Measurements from ENCODE around the gene CHMP2A.
A peak's percentile ranks its signal among the peaks of the same experiment; 100 is the strongest.

The CHMP2A gene

GRCh38 chr19:58538257-58539168 lies 16.4 kb downstream of the CHMP2A start:
- no peak overlapping the region for H3K9ac ChIP-seq (ENCODE audit: low read length)
- H3K27me3 ChIP-seq (ENCODE audit: control insufficient read depth in 1 of 2, insufficient read depth in 2 of 2, low read length in 2 of 2), result peaks cover 0 to 16% of the 10 kb centered on the region in 2 donors
- H3K4me1 ChIP-seq (ENCODE audit: insufficient read depth, low read length), result no peaks in the 10 kb centered on the region
- no peak overlapping the region for H3K27ac ChIP-seq (ENCODE audit: low read depth, low read length)
- no peaks in the 10 kb centered on the region for H3K9me3 ChIP-seq (ENCODE audit: low read length)
- H3K36me3 ChIP-seq (ENCODE audit: insufficient read depth, low read length), result no peaks in the 10 kb centered on the region
- no peak overlapping the region for H3K4me3 ChIP-seq (ENCODE audit: low read depth in 1 of 2, low read length in 2 of 2)

- Histone ChIP-seq H3K9me3 (ENCODE audit: low read length) (no peaks in the 10 kb centered on the region), H3K4me1 (ENCODE audit: insufficient read depth, low read length) (no peaks in the 10 kb centered on the region), H3K27me3 (ENCODE audit: control insufficient read depth in 1 of 2, insufficient read depth in 2 of 2, low read length in 2 of 2) (peaks cover 0 to 16% of the 10 kb centered on the region in 2 donors), H3K9ac (ENCODE audit: low read length) (no peak overlapping the region), H3K27ac (ENCODE audit: low read depth, low read length) (no peak overlapping the region), H3K36me3 (ENCODE audit: insufficient read depth, low read length) (no peaks in the 10 kb centered on the region), H3K4me3 (ENCODE audit: low read depth in 1 of 2, low read length in 2 of 2) (no peak overlapping the region)
Observed at GRCh38 chr19:58536852-58537798, 17.8 kb downstream of the CHMP2A start.

GRCh38 chr19:58535857-58536256 lies 19.0 kb downstream of the CHMP2A start:
- no peak overlapping the region for H3K9ac ChIP-seq (ENCODE audit: low read length)
- H3K4me1 ChIP-seq (ENCODE audit: insufficient read depth, low read length), result no peaks in the 10 kb centered on the region
- no peak overlapping the region for H3K4me3 ChIP-seq (ENCODE audit: low read depth in 1 of 2, low read length in 2 of 2)
- H3K36me3 ChIP-seq (ENCODE audit: insufficient read depth, low read length), result no peaks in the 10 kb centered on the region
- peaks cover 0 to 16% of the 10 kb centered on the region in 2 donors for H3K27me3 ChIP-seq (ENCODE audit: control insufficient read depth in 1 of 2, insufficient read depth in 2 of 2, low read length in 2 of 2)
- no peaks in the 10 kb centered on the region for H3K9me3 ChIP-seq (ENCODE audit: low read length)
- no peak overlapping the region for H3K27ac ChIP-seq (ENCODE audit: low read depth, low read length)

- Histone ChIP-seq H3K36me3 (ENCODE audit: insufficient read depth, low read length) (no peaks in the 10 kb centered on the region), H3K9ac (ENCODE audit: low read length) (no peak overlapping the region), H3K27ac (ENCODE audit: low read depth, low read length) (no peak overlapping the region), H3K4me3 (ENCODE audit: low read depth in 1 of 2, low read length in 2 of 2) (no peak overlapping the region), H3K9me3 (ENCODE audit: low read length) (no peaks in the 10 kb centered on the region), H3K27me3 (ENCODE audit: control insufficient read depth in 1 of 2, insufficient read depth in 2 of 2, low read length in 2 of 2) (no peaks in the 10 kb centered on the region), H3K4me1 (ENCODE audit: insufficient read depth, low read length) (no peaks in the 10 kb centered on the region)
Observed at GRCh38 chr19:58531034-58531840, 23.7 kb downstream of the CHMP2A start.

GRCh38 chr19:58529405-58529804 lies 25.5 kb downstream of the CHMP2A start:
- no peak overlapping the region for H3K27ac ChIP-seq (ENCODE audit: low read depth, low read length)
- H3K27me3 ChIP-seq (ENCODE audit: control insufficient read depth in 1 of 2, insufficient read depth in 2 of 2, low read length in 2 of 2), result no peaks in the 10 kb centered on the region
- no peaks in the 10 kb centered on the region for H3K4me1 ChIP-seq (ENCODE audit: insufficient read depth, low read length)
- no peaks in the 10 kb centered on the region for H3K36me3 ChIP-seq (ENCODE audit: insufficient read depth, low read length)
- H3K4me3 ChIP-seq (ENCODE audit: low read depth in 1 of 2, low read length in 2 of 2), result no peak overlapping the region
- H3K9me3 ChIP-seq (ENCODE audit: low read length), result no peaks in the 10 kb centered on the region
- H3K9ac ChIP-seq (ENCODE audit: low read length), result no peak overlapping the region

DNA sequence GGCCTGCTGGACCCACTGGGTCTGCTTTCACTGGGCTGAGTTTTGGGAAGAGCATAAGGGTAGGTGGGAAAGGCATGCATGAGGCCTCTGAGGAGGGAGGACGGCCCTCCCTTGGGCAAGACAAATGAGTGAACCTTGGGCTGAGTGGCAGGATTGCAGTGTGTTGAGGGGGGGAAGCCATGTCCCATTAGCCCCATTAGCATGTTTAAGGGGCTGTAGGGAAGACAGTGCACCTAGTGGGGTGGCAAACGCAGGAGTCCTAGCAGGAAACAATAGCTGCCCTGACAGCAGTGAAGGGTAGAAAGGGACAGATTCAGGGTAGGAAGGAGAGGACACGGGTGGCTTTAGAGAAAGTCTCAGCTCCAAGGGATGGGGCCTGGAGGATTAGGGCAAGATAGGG lies 32.2 kb downstream of the CHMP2A start:
- Histone ChIP-seq H3K4me3 (ENCODE audit: low read depth in 1 of 2, low read length in 2 of 2) (no peak overlapping the region), H3K27ac (ENCODE audit: low read depth, low read length) (no peak overlapping the region), H3K9ac (ENCODE audit: low read length) (no peak overlapping the region), H3K4me1 (ENCODE audit: insufficient read depth, low read length) (peaks cover 13% of the 10 kb centered on the region), H3K36me3 (ENCODE audit: insufficient read depth, low read length) (no peaks in the 10 kb centered on the region), H3K27me3 (ENCODE audit: control insufficient read depth in 1 of 2, insufficient read depth in 2 of 2, low read length in 2 of 2) (no peaks in the 10 kb centered on the region), H3K9me3 (ENCODE audit: low read length) (no peaks in the 10 kb centered on the region)

GRCh38 chr19:58521651-58522050 lies 33.3 kb downstream of the CHMP2A start:
- H3K27me3 ChIP-seq (ENCODE audit: control insufficient read depth in 1 of 2, insufficient read depth in 2 of 2, low read length in 2 of 2), result no peaks in the 10 kb centered on the region
- H3K36me3 ChIP-seq (ENCODE audit: insufficient read depth, low read length), result peaks cover 9% of the 10 kb centered on the region
- no peak overlapping the region for H3K9ac ChIP-seq (ENCODE audit: low read length)
- H3K4me1 ChIP-seq (ENCODE audit: insufficient read depth, low read length), result peaks cover 22% of the 10 kb centered on the region
- no peak overlapping the region for H3K4me3 ChIP-seq (ENCODE audit: low read depth in 1 of 2, low read length in 2 of 2)
- no peak overlapping the region for H3K27ac ChIP-seq (ENCODE audit: low read depth, low read length)
- H3K9me3 ChIP-seq (ENCODE audit: low read length), result no peaks in the 10 kb centered on the region

DNA sequence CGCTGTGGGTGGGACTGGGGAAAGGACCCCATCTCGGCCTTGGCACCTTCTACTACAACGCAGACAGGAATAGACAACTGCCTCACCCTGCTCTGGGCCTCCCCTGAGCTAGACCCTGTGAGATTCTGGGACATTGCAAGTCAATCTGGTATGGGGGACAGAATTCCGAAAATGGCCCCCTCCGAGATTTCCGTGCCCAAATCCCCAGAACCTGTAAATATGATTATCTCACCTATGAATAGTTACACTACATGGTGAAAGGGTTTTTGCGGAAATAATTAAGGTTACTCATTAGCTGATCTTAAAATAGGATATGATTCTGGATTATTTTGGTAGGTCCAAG lies 34.7 kb downstream of the CHMP2A start:
- Histone ChIP-seq H3K27ac (ENCODE audit: low read depth, low read length) (peak overlapping the region; percentile 93), H3K4me1 (ENCODE audit: insufficient read depth, low read length) (peaks cover 33% of the 10 kb centered on the region), H3K9me3 (ENCODE audit: low read length) (no peaks in the 10 kb centered on the region), H3K9ac (ENCODE audit: low read length) (peak overlapping the region; percentile 88), H3K36me3 (ENCODE audit: insufficient read depth, low read length) (peaks cover 19% of the 10 kb centered on the region), H3K27me3 (ENCODE audit: control insufficient read depth in 1 of 2, insufficient read depth in 2 of 2, low read length in 2 of 2) (no peaks in the 10 kb centered on the region), H3K4me3 (ENCODE audit: low read depth in 1 of 2, low read length in 2 of 2) (peak overlapping the region; percentile 84 to 99)

DNA sequence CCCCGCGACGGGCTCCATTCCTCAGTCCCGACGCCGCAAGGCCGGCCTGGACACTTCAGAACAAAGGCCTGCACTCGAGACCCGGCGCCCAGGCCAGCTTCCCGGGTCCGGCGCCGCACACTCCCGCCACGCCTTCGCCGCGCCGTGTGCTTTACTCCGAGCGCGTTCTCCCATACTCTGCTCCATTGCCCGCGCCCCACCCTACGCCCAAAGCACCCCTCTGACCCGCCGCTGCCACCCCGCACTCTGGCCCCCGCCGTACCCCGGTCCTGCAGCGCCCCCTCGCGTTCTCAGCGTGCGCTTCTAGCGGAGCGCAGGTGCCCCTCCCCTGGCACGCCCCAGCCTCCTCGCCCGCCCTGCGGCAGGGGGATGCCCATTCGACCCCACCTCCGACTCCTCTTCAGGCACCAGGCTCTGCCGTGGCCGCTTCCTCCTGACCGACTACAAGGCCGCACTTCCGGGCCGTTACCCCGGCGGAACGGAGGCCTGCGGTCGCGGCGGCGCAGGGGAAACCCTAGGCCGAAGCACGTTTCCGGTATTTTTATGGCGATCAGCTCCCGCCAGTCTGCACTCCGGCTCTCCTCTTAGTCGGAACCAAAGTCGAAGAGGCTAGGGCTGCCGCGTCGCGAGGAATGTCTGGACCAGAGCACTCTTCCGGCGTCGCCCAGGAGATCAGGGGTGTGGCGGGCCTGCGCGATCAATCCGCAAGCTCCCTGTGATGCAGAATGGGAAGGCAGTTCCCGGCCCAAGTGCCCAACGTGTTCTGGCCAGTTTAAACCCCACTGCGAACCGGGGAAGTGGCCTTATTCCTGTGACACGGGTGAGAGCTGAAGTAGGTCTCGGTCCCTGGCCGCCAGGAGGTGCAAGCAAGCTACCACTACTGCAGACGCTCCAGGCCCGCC lies 35.3 kb downstream of the CHMP2A start, which contains the start of gene ZBTB45:
Gene ZBTB45, minus strand, starts transcription at position 456 of the 902 bp plus-strand sequence. CDS start 2,137 bp downstream, outside the sequence.
- Histone ChIP-seq H3K4me1 (ENCODE audit: insufficient read depth, low read length) (peaks cover 36% of the 10 kb centered on the region), H3K4me3 (ENCODE audit: low read depth in 1 of 2, low read length in 2 of 2) (peak within 1 kb of the TSS; percentile 84 to 99), H3K27ac (ENCODE audit: low read depth, low read length) (peak within 1 kb of the TSS; percentile 93), H3K9ac (ENCODE audit: low read length) (peak within 1 kb of the TSS; percentile 88), H3K27me3 (ENCODE audit: control insufficient read depth in 1 of 2, insufficient read depth in 2 of 2, low read length in 2 of 2) (no peaks in the 10 kb centered on the region), H3K36me3 (ENCODE audit: insufficient read depth, low read length) (peaks cover 19% of the 10 kb centered on the region), H3K9me3 (ENCODE audit: low read length) (no peaks in the 10 kb centered on the region)

DNA sequence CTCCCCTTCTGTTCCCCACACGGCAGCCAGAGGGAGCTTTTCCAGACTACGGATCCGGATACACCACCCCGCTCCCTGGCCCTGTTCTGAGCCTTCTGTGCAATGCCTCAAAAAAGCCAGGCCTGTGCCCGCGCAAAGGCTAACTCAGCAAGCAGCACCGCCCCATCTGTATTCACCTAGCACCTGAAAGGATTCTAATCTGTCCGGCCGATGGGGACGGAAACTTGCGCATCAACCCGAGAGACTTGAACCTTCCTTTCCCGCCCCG lies 35.9 kb downstream of the CHMP2A start:
- Histone ChIP-seq H3K4me3 (ENCODE audit: low read depth in 1 of 2, low read length in 2 of 2) (peak overlapping the region; percentile 84 to 99), H3K9me3 (ENCODE audit: low read length) (no peaks in the 10 kb centered on the region), H3K4me1 (ENCODE audit: insufficient read depth, low read length) (peaks cover 39% of the 10 kb centered on the region), H3K27ac (ENCODE audit: low read depth, low read length) (peak overlapping the region; percentile 93), H3K36me3 (ENCODE audit: insufficient read depth, low read length) (peaks cover 19% of the 10 kb centered on the region), H3K27me3 (ENCODE audit: control insufficient read depth in 1 of 2, insufficient read depth in 2 of 2, low read length in 2 of 2) (no peaks in the 10 kb centered on the region), H3K9ac (ENCODE audit: low read length) (peak overlapping the region; percentile 88)
